ENCODE results near the gene VSX1.
A peak's percentile ranks its signal among the peaks of the same experiment; 100 is the strongest.

The VSX1 gene

DNA sequence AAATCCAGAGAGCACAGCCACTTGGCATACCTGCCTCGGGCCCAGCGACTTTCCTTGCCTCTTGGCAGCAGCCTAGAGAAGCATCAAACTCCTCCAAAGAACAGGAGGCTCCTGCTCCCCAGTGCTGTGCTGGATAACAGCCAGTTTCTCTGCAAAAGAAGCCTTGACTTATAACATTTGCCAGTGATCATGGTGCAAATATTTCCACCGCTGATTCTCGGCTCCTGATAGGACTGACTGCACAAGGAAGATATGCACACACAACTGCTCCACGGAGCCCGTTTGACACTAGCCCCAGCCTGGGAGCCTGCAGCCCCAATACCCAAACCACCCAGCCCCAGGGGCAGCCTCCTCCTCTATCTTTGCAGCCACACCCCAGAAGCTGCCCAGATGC lies 41.5 kb downstream of the VSX1 start:
- Histone ChIP-seq H3K4me1 (ENCODE audit: insufficient read depth, low read length) (peaks cover 81% of the 10 kb centered on the region), H3K36me3 (ENCODE audit: insufficient read depth, low read length) (peaks cover 7% of the 10 kb centered on the region), H3K9ac (ENCODE audit: low read length) (no peak overlapping the region), H3K27ac (ENCODE audit: low read depth, low read length) (peak overlapping the region; percentile 64), H3K4me3 (ENCODE audit: low read depth in 1 of 2, low read length in 2 of 2) (peak overlapping the region in 1 of 2 donors; percentile 46), H3K27me3 (ENCODE audit: control insufficient read depth in 1 of 2, insufficient read depth in 2 of 2, low read length in 2 of 2) (no peaks in the 10 kb centered on the region), H3K9me3 (ENCODE audit: low read length) (no peaks in the 10 kb centered on the region)

DNA sequence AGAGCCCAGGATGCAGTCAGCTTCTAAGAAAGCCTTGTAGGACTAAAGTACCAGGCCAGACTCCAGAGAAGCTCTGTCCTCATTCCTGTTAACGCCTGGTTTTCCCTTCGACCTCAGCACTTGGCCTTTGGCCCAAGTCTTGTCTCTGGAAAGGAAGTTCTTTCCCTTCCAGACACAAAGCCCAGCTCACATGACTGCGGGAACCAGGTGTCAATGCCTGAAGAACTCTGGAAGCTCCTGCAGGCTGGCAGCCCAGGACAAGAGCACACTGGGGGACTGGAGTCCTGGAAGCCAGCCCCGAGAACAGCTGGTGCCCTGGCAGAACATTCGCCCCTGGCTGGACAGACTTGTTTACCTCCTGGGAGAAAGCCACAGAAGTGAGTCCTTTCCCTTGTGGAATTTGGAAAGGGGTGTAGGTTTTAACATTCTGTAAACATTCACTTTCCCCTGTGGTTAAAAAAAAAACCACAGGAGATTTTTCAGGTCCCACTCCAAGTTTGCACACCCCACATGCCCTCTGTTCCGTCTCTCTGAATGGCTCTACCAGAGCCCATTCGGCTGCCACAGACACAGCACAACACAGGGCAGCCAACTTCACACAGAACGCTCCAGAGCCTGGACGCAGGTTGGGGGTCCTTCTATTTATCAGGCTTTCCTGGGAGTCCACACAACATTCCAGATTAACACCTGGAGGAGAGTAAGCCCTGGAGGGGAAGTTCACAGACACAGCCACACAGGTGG lies 42.1 kb downstream of the VSX1 start:
- no peaks in the 10 kb centered on the region for H3K9me3 ChIP-seq (ENCODE audit: low read length)
- H3K27me3 ChIP-seq (ENCODE audit: control insufficient read depth in 1 of 2, insufficient read depth in 2 of 2, low read length in 2 of 2), result no peaks in the 10 kb centered on the region
- peaks cover 79% of the 10 kb centered on the region for H3K4me1 ChIP-seq (ENCODE audit: insufficient read depth, low read length)
- H3K27ac ChIP-seq (ENCODE audit: low read depth, low read length), result peak overlapping the region; percentile 64
- peak overlapping the region in 1 of 2 donors; percentile 46 for H3K4me3 ChIP-seq (ENCODE audit: low read depth in 1 of 2, low read length in 2 of 2)
- peaks cover 5% of the 10 kb centered on the region for H3K36me3 ChIP-seq (ENCODE audit: insufficient read depth, low read length)
- no peak overlapping the region for H3K9ac ChIP-seq (ENCODE audit: low read length)

DNA sequence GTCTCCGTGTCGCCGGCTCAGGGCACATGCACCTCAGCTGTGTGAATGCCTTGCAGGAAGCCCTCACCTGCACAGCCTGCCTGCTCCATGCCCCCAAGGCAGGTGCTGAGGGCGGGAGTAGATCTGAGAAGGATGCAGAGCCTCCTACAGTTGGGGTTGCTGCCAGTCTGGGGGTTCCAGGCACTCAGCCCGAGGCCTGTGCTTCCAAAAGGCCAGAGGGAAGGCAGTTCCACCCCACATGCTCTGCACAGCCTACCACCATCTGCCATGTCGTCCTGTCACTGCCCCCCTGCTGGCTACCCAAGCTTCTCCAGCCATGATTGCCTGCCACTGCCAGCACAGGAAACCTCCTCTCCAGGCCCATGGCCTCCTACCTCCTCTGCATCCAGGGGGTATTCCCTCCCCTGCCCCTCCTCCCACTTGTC lies 43.3 kb downstream of the VSX1 start:
- H3K27me3 ChIP-seq (ENCODE audit: control insufficient read depth in 1 of 2, insufficient read depth in 2 of 2, low read length in 2 of 2), result no peaks in the 10 kb centered on the region
- peaks cover 5% of the 10 kb centered on the region for H3K36me3 ChIP-seq (ENCODE audit: insufficient read depth, low read length)
- peak overlapping the region; percentile 64 for H3K27ac ChIP-seq (ENCODE audit: low read depth, low read length)
- H3K4me3 ChIP-seq (ENCODE audit: low read depth in 1 of 2, low read length in 2 of 2), result peak overlapping the region in 1 of 2 donors; percentile 31
- peaks cover 79% of the 10 kb centered on the region for H3K4me1 ChIP-seq (ENCODE audit: insufficient read depth, low read length)
- H3K9ac ChIP-seq (ENCODE audit: low read length), result no peak overlapping the region
- H3K9me3 ChIP-seq (ENCODE audit: low read length), result no peaks in the 10 kb centered on the region

DNA sequence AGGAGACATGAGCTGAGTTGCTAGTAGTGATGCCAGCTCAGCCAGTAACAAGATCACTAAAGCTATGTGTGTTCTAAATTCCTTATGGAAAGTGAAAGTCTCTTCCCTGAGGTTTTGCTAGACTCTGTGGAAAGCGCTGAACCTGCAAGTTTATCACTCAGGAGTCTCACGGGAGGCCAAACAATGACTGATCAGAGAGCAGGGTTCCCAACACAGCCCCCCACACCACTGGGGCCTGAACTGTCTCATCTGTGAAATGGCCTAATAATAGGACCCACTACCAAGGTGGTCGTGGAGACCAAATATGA lies 43.9 kb downstream of the VSX1 start:
- H3K9ac ChIP-seq (ENCODE audit: low read length), result no peak overlapping the region
- H3K36me3 ChIP-seq (ENCODE audit: insufficient read depth, low read length), result peaks cover 5% of the 10 kb centered on the region
- H3K4me1 ChIP-seq (ENCODE audit: insufficient read depth, low read length), result peaks cover 79% of the 10 kb centered on the region
- H3K27ac ChIP-seq (ENCODE audit: low read depth, low read length), result peak overlapping the region; percentile 64
- no peak overlapping the region for H3K4me3 ChIP-seq (ENCODE audit: low read depth in 1 of 2, low read length in 2 of 2)
- no peaks in the 10 kb centered on the region for H3K9me3 ChIP-seq (ENCODE audit: low read length)
- H3K27me3 ChIP-seq (ENCODE audit: control insufficient read depth in 1 of 2, insufficient read depth in 2 of 2, low read length in 2 of 2), result no peaks in the 10 kb centered on the region

DNA sequence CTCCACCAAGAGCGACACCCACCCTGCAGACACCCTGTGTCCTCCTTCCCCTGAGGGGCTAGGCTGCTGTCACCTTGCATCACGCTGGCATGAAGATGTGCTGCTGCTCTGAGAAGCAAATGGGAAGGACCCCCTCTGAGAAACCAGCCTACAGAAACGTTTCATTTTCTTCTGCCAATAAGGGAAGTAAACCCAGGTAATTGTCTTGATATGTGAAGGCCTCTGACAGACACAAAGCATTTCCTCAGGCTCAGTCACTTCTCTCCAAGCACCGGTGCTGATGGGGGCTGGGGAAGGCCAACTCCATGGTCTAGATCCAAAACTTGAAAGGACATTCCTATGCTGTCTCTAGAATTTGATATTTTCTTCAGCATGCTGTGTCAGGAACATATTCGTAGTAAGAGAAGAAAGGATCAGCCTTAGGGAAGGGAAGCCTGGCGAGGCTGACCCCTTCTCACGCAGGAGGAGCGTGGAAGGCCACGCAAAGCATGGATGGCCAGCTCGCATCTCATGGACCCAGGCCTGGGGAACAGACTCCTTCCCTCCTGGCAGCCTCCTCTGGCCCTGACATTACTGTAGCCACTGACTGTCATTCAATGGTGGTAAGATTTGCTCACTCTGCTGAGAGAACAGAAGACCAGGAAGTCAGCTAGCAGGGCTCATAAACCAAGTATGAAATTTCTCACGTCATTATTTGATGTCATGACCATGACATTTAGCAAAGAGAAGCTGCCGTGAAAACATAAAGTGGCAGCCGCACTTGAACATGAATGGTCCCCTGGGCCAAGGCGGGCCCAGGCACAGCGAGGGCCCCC lies 44.4 kb downstream of the VSX1 start:
- H3K4me1 ChIP-seq (ENCODE audit: insufficient read depth, low read length), result peaks cover 81% of the 10 kb centered on the region
- H3K27me3 ChIP-seq (ENCODE audit: control insufficient read depth in 1 of 2, insufficient read depth in 2 of 2, low read length in 2 of 2), result no peaks in the 10 kb centered on the region
- peaks cover 5% of the 10 kb centered on the region for H3K36me3 ChIP-seq (ENCODE audit: insufficient read depth, low read length)
- no peak overlapping the region for H3K4me3 ChIP-seq (ENCODE audit: low read depth in 1 of 2, low read length in 2 of 2)
- H3K9me3 ChIP-seq (ENCODE audit: low read length), result no peaks in the 10 kb centered on the region
- peak overlapping the region; percentile 64 for H3K27ac ChIP-seq (ENCODE audit: low read depth, low read length)
- H3K9ac ChIP-seq (ENCODE audit: low read length), result no peak overlapping the region

DNA sequence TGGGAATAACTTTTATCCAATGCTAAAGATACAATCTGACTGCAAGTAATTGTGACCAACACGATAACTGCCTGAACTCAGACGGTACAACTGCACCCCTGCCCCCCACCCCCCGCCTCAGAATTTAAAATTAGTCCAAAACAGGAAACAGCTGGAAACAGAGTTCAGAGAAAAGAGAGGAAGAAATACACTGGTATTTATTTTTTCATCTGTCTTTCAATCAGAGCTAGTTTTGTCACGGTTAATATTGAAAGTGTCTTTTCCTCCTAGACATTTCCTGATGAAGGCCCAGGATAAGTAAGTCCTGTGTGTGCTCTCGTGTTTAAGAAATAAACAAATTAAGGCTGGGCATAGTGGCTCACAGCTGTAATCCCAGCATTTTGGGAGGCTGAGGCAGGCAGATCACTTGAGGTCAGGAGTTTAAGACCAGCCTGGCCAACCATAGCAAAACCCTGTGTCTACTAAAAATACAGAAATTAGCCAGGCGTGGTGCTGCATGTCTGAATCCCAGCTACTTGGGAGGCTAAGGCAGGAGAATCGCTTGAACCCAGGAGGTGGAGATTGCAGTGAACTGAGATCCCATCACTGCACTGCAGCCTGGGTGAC lies 45.5 kb downstream of the VSX1 start:
- no peaks in the 10 kb centered on the region for H3K36me3 ChIP-seq (ENCODE audit: insufficient read depth, low read length)
- H3K9ac ChIP-seq (ENCODE audit: low read length), result no peak overlapping the region
- peak overlapping the region; percentile 64 for H3K27ac ChIP-seq (ENCODE audit: low read depth, low read length)
- peaks cover 80% of the 10 kb centered on the region for H3K4me1 ChIP-seq (ENCODE audit: insufficient read depth, low read length)
- no peak overlapping the region for H3K4me3 ChIP-seq (ENCODE audit: low read depth in 1 of 2, low read length in 2 of 2)
- no peaks in the 10 kb centered on the region for H3K9me3 ChIP-seq (ENCODE audit: low read length)
- no peaks in the 10 kb centered on the region for H3K27me3 ChIP-seq (ENCODE audit: control insufficient read depth in 1 of 2, insufficient read depth in 2 of 2, low read length in 2 of 2)

DNA sequence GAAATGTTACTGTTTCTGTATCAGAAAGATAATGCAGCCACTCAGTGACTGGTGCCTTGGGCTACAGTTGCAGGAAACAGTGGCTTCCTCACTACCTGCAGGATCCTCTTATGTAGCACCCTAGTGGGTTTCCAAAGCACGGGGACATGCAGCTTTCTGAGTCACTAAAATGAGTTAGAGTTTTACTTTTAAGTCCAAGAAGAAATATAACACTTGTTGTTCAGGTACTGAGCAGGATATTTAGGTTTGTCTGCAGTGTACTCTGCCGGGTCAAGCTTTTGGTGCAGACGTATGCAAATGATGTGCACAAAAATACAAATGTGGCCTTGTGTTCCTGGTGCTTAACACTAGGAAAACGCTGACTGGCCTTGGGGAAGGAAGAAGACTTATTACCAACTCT lies 46.0 kb downstream of the VSX1 start:
- Histone ChIP-seq H3K9ac (ENCODE audit: low read length) (no peak overlapping the region), H3K4me1 (ENCODE audit: insufficient read depth, low read length) (peaks cover 75% of the 10 kb centered on the region), H3K27ac (ENCODE audit: low read depth, low read length) (peak overlapping the region; percentile 17), H3K36me3 (ENCODE audit: insufficient read depth, low read length) (no peaks in the 10 kb centered on the region), H3K27me3 (ENCODE audit: control insufficient read depth in 1 of 2, insufficient read depth in 2 of 2, low read length in 2 of 2) (no peaks in the 10 kb centered on the region), H3K9me3 (ENCODE audit: low read length) (no peaks in the 10 kb centered on the region), H3K4me3 (ENCODE audit: low read depth in 1 of 2, low read length in 2 of 2) (no peak overlapping the region)

DNA sequence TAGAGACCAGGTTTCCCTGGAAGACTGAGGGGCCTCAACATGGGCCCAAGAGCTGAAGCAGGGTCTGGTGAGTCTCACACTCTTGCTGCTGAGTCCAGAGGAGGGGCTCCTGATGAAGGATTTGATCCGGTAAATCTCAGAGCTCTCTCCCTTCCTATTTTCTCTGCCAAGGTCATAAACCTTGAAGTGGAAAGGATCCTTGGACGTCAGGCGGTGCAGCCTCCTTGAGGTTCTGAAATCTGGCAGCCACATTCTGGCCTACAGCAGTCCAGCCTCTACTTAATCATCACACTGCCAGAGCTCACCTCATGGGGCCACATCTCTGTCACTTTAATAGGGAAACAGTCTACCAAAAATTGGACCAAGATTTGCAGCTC lies 48.0 kb downstream of the VSX1 start:
- H3K4me3 ChIP-seq (ENCODE audit: low read depth in 1 of 2, low read length in 2 of 2), result no peak overlapping the region
- no peak overlapping the region for H3K9ac ChIP-seq (ENCODE audit: low read length)
- H3K4me1 ChIP-seq (ENCODE audit: insufficient read depth, low read length), result peaks cover 57% of the 10 kb centered on the region
- peak overlapping the region; percentile 89 for H3K27ac ChIP-seq (ENCODE audit: low read depth, low read length)
- no peaks in the 10 kb centered on the region for H3K27me3 ChIP-seq (ENCODE audit: control insufficient read depth in 1 of 2, insufficient read depth in 2 of 2, low read length in 2 of 2)
- peaks cover 15% of the 10 kb centered on the region for H3K36me3 ChIP-seq (ENCODE audit: insufficient read depth, low read length)
- no peaks in the 10 kb centered on the region for H3K9me3 ChIP-seq (ENCODE audit: low read length)

DNA sequence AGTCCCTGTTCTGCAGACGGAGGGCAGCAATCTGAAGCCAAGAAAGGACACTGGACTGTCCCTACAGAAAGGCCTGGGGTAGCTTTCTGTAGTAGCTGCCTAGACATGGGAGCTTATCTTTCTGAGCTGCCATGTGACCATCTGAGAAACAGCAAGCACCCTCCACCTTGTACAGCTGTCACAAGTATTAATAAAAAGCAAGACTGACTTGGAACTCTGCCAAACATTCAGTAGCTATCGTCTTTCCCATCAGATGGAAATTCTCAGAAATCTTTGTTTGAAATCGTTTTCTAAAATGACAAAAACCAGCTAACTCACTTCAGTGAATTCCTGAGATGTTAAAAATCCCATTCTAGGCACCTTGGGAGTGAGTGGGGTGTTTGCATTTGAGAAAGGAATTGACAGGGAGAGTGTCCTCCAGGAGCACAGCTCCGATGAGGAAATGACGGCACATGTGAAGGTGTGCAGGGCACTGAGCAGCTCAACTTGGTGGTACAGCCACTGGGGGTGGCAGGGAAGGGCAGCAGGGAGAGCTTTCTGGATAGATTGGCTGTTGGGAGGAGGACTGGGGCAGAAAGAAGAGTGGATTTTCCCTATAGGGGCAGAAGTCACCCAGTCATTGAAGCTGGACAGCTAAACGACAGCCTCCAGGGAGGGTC lies 48.5 kb downstream of the VSX1 start:
- H3K27ac ChIP-seq (ENCODE audit: low read depth, low read length), result peak overlapping the region; percentile 89
- H3K9me3 ChIP-seq (ENCODE audit: low read length), result no peaks in the 10 kb centered on the region
- H3K27me3 ChIP-seq (ENCODE audit: control insufficient read depth in 1 of 2, insufficient read depth in 2 of 2, low read length in 2 of 2), result no peaks in the 10 kb centered on the region
- no peak overlapping the region for H3K4me3 ChIP-seq (ENCODE audit: low read depth in 1 of 2, low read length in 2 of 2)
- no peak overlapping the region for H3K9ac ChIP-seq (ENCODE audit: low read length)
- H3K4me1 ChIP-seq (ENCODE audit: insufficient read depth, low read length), result peaks cover 52% of the 10 kb centered on the region
- peaks cover 15% of the 10 kb centered on the region for H3K36me3 ChIP-seq (ENCODE audit: insufficient read depth, low read length)

DNA sequence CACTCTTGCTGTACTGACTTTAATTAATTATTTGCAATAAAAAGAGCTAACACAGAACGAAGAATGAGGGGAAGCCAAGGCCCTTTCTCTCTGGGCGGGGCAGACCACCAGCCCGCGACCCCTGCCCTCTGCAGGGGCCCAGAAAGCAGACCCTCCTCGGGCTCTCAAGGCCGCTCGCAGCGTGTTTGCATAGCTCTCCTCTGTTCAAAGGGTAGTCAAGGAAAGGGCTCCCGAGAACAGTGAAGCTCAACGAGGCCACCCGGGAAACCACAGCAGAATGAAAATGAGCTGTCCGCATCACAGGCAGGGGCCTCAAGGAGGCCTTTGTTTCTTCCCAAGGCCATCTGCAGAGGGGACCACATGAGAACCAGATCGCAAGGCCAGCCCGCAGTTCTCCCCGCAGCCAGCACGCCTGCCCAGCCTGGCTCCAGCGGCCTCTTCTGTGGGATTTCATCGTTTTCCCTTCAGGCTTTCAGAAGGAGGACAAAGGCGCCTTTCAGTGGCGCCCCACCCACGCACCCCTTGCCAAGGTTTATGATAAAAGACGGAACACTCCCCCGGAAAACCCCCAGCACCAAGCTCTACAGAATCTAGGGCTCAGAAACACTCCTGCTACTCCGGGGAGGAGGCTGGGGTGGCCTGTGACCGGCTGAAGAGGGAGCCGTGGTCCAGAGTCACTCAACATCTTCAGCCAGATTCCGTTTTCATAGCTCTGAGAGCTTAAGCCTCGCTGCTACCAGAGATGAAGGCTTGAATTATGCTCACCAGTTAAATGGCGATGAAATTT lies 49.3 kb downstream of the VSX1 start:
- Histone ChIP-seq H3K9me3 (ENCODE audit: low read length) (no peaks in the 10 kb centered on the region), H3K9ac (ENCODE audit: low read length) (no peak overlapping the region), H3K36me3 (ENCODE audit: insufficient read depth, low read length) (peaks cover 15% of the 10 kb centered on the region), H3K4me3 (ENCODE audit: low read depth in 1 of 2, low read length in 2 of 2) (no peak overlapping the region), H3K27ac (ENCODE audit: low read depth, low read length) (peak overlapping the region; percentile 89), H3K4me1 (ENCODE audit: insufficient read depth, low read length) (peaks cover 45% of the 10 kb centered on the region), H3K27me3 (ENCODE audit: control insufficient read depth in 1 of 2, insufficient read depth in 2 of 2, low read length in 2 of 2) (no peaks in the 10 kb centered on the region)

DNA sequence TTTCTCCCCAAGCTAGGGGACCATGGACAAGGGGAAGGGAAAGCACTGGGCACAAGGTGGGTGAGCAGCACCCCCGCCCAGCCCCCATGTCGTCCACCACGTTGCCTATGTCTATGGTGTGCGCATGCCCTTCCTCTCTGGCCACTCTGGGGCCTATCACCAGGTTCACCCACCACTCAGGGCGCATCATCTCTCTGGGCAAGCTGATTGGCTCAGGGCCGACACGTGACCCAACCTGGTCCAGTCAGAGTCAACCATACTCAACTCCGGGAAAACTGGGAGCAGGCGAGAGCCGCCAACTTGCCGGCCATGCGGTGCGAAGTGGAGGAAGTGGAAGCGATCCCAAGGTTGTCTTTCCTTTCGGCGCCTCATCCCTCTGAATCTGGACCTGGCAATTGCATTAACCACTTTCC lies 49.9 kb downstream of the VSX1 start:
- no peak overlapping the region for H3K4me3 ChIP-seq (ENCODE audit: low read depth in 1 of 2, low read length in 2 of 2)

More for the DNA sequence above, 49.9 kb downstream of the VSX1 start:
- H3K9me3 ChIP-seq (ENCODE audit: low read length), result no peaks in the 10 kb centered on the region
- H3K36me3 ChIP-seq (ENCODE audit: insufficient read depth, low read length), result peaks cover 15% of the 10 kb centered on the region
- H3K9ac ChIP-seq (ENCODE audit: low read length), result no peak overlapping the region
- no peaks in the 10 kb centered on the region for H3K27me3 ChIP-seq (ENCODE audit: control insufficient read depth in 1 of 2, insufficient read depth in 2 of 2, low read length in 2 of 2)
- H3K27ac ChIP-seq (ENCODE audit: low read depth, low read length), result peak overlapping the region; percentile 89
- H3K4me1 ChIP-seq (ENCODE audit: insufficient read depth, low read length), result peaks cover 39% of the 10 kb centered on the region

Measured in muscle layer of colon (tissue), 2 donors.